ENCODE data around the gene CHCHD3.

The CHCHD3 gene

DNA sequence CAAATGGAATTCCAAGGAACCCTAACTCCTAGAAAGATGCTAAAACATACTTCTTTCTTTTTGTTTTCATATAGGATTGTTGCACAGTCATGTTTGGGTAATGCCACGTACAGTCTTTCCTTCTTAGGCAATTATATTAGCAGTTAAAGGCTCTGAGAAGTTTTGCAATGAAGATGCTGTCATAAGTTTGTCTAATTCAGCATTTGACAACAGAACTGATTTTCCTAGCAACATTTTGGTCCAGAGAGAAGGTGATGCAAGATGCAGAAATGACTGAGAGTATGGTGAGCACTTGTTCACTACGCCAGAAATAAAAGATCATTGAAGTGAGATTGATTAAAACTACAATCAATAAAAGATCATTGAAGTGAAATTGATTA, 321.7 kb downstream of the CHCHD3 start:
- no peak for DNase-seq

DNA sequence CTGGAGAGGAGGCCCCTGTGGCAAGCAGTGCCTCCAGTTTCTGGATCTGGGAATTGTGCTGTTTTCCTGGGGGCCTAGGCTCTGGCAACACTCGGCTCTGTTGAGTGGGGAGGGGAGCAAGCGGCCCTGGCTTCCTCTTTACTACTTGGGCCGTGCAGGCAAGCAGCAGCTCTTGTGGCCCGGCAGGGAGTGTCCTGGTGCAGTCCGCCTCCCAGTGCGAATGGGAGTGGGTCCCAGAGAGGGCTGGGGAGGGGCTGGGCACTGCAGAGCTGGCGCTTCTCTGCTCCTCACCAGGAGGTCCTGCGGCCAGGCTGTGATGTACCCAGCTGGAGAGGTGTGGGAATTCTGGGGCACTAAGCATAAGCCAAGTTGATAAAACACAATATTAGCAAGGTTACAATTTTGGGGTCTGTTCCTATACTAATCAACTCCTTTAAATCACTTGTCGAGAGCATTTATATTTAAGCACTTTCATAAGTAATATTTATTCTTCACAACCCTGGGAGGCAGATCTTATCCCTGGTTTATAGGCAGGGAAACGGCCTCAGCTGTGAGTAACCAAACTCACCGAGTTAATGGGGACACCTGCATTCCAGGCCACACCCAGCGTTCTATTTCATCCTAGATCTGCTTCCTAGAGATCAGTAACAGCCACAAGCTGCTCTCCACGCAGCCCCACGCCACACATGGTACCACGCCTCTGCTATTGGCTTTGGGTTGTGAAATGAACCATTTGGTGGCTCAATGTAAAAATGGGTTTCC, 322.2 kb downstream of the CHCHD3 start:
- no peak for DNase-seq

DNA sequence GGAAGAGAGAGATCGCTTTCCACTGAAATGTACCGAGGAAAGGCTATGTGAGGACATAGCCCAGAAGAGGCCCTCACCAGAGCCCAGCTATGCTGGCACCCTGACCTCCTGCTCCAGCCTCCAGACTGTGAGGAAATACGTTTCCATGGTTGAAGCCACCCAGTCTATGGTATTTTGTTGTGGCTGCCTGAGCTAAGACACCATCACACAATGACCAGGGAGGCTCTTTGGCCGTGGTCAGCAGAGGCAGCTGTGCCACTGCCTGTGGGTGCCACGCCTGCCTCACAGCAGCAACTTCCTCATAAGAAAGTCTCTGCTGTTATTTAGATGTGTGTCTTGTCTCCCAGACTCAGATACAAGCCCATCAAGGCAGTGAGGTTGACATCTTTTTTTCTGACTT, 322.9 kb downstream of the CHCHD3 start:
- DNase-seq = no peak

DNA sequence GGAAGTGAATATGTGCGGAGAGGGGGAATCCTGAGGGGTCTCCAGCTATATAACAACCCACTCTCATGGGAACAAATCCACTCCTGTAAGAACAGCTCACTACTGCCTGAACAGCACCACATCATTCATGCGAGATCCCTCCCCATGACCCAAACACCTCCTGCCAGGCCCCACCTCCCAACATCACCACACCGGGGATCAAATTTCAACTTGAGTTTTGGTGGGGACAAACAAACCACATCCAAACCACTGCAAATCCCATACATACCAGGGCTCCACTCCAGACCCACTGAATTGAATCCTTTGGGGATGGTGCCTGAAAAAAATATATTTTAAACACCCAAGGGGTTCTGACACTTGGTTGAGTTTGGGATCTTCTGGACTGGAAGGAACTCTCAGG, 324.1 kb downstream of the CHCHD3 start:
- no peak for DNase-seq

DNA sequence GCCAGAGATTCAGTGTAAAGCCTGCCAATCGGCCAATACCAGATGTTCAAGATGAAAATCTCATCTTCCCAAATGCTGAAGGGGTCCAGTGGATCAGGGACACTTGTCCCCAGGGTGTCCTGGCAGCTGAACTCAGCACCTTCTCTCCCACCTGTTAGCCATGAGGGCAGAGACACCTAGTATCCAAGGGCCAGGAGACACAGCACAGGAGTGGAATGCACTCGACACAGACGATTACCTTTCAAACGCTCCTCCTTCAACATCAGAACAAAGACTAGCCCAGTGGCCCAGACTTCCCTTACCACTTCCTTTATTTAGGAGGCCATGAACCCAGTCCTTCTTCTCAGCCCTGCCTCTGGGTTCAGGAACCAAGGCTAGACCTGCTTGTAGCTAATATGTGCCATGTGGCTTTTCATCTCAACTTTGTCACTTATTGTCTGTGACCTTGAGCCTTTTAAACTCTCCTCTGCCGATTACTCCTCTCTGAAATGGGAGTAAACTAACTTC, 325.4 kb downstream of the CHCHD3 start:
- DNase-seq = no peak

DNA sequence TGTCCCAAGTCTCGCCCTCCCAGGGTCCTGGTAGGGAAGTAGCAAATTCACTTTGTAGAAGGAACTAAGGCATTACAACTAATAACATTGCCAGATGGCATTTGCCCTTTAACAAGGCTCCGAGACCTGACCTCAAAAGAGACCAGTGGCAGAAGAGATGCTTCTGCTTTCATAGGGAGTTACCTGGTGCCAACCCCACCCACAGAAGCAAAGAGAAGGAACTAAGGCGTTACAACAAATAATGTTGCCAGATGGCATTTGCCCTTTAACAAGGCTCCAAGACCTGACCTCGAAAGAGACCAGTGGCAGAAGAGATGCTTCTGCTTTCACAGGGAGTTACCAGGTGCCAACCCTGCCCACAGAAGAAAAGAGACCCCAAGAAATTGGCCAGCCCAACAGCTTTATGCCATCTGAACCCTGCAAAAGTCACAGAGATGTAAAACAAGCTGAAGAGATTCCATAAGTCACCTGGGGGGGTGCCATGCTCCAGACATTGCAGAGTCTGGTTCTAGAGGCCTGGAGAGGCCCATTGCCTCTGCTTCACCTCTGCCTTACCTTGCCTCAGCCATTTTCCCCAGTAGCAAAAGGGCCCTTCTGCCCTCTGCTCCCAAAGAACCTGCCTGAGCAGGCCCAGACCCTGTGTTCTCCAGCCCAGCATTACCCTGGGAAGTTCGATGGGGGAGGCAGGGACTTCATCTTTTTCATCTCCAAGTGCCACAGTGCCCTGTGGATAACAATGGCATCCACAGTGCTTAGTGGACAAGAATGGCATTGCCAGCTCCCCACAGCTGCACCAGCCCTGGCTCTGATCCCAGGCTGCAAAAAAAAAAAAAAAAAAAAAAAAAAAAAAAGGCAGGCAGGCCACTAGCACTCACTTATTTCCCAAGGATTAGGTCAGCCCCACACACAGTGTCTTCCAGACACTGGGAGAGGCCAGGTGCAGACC, 326.1 kb downstream of the CHCHD3 start:
- no peak for DNase-seq

DNA sequence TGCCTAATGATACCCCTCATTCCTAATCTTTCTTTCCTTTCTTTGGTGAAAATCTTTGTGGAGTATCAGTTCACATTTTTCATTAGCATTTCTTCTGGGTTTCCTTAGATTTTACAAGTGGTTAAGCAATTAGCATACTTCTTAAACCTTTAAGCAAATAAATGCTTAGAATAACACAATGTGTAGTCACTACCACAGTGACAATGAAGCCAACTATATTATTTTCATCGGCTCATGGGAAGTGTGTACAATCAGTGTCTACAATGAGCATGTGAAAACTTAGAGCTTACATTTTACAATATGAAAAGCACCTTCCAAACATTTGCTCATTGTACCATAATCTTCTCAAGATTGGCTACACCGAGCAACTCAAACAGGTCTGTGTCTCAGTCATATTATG, 329.5 kb downstream of the CHCHD3 start:
- no peak for DNase-seq

DNA sequence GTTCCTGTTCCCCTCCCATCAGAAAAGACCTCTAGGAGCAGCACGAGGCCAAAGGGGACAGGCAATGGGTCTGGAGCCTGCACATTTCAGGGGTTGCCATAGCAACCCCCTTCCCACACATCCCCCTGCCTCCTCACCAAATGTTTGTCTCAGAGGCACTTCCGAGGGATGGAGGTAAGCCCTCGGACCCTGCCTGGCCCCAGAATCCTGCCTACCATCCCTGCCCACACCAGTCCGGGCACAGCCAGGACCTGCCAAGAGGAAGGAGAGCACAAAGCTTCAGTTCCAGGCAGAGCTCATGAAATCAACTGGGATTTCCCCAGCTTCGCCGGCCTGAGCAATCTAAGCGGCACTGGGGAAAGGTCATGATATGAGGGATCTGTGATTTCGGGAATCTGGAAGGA, 330.6 kb downstream of the CHCHD3 start:
- DNase-seq = no peak

DNA sequence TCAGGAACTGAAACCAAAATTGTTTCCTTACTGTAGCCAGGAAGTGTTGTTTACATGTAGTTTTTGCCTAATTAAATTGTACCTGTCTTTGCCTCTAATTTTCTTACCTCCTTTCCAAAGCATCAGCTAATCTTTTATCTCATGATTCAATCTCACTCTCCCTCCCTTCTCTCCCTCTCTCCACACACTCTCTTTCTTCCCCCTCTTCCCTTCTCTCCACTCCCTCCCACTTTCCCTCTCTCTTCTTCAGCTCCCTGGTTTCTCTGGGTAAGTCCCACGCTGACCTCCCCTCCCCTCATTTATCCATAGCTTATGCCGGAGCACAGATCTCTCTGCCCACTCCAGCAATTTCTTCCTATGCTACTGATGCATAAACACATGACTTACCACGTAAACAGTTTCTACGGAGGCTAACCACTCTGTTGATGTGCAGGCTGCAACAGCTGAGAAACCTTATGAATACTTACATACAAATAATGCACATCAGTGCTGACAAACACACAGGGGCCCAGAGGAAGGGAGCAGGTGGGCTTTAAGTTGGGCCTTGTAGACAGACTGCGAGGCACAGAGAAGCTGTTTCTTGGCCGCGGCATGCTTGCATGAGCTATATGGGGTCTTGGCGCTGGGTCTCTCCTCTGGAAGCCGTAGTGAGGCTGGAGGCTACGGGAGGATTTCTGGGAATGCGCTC, 331.2 kb downstream of the CHCHD3 start:
- DNase-seq = no peak

DNA sequence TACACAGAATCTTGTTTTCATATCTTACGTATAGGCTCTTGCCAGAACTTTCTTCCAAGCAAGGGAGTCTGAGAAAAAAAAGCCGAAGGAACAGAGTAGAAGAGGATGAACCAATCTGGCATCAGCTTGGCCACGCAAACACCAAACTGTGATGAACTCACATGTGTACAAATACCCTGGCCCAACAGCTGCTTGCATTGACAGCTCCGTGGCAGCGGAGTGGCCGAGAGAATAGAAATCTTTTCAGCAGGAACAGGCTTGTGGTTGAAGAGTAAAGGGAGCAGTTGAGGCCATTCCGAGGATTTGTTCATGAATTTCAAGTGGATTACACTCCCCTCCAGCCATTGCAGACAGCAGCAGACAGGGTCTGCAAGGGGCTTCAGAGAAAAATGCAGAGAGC, 331.8 kb downstream of the CHCHD3 start:
- no peak for DNase-seq

DNA sequence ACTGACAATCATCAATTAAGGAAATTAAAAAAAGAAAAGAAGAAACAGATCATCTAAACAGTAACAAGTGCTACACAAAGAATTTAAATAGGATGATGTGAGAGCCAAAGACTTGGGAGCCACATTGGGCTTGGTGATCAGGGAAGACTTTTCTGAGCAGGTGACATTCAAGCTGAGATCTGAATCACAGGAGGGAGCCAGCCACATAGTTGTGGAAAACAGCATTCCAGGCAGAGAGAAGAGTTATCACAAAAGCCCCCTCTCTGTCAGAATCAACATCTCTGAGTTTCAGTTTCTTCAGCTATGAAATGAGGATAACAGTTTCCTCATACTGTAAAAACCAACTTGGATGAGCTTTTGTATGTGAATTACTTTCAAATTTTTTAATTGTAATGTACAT, 336.4 kb downstream of the CHCHD3 start:
- DNase-seq = no peak

DNA sequence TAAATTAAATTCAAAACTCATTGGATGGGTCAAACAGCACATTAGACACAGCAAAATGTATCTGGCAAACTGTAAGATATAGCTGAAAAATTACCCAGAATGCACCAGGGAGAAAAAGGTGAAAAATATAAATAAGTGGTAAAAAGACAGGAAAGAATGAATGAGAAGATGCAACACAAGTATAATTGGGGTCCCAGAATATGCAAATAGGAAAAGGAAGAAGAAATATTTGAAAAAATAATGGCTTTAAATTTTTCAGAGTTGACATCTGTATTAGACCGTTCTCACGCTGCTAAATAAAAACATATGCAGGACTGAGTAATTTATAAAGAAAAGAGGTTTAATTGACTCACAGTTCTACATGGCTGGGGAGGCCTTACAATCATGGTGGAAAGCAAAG, 337.9 kb downstream of the CHCHD3 start:
- no peak for DNase-seq

DNA sequence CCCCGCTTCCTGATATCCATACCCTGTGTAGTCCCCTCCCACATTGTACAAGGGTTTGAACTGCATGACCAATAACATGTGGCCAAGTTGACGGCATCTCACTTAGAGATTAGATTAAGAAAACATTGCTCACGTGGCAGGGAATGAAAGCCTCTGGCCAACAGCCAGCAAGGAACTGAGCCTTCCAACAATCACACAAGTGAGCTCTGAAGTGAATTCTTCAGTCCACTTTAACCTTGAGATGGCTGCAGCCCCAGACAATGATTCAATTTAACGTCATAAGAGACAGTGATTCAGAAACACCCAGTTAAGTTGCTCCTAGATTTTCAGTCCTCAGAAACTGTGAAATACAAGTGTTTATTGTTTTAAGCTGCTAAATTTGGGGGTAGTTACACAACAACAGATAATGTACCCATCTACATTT, 339.7 kb downstream of the CHCHD3 start:
- DNase-seq = no peak

DNA sequence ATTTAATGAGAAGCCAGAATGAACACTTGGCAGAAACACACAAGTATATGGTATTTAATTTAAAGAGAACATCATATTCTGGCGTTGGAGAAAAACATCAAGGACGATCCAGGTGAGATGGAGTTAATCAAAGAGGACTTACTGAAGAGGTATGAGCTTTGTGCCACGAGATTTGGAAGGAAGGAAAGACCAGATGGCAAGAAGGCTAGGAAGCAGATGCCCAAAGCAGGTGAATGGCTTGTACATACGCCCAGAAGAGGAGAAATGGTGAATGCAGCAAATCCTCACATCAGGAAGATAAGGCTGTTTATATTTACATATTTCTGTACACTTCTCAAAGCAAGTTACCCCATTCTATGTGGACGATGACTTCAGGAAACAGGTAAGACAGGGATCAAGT, 341.7 kb downstream of the CHCHD3 start:
- DNase-seq = no peak

DNA sequence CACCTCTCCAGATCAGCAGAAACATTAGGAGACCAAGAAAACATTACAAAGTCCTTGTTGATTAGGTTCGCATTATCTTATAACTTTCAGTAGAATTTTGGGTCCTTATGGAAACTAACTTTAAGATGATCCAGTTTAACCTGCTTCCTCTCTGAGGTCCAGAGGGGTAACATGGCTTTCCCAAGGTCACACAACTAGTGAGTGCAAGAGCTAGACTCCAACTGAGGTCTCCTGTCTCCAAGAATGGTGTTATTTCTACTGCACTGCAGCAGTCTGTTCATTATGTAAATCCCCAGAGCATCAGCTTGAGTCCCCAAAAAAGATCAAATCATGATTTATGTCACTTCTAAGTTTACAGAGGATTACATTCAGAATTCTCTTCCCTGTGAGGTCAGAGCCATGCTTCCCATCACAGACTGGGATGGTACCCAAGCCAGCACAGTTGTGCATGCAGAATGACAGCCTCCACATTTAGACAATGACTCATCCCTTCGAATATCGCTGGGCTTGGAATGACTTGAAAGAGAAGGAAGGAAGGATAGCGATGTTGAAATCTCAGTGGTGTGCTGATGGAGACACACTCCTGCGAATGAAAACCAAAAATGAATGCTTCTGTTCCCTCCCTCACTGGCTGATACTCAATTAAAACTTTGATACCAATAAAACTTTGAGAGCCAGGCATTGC, 342.5 kb downstream of the CHCHD3 start:
- DNase-seq = no peak

DNA sequence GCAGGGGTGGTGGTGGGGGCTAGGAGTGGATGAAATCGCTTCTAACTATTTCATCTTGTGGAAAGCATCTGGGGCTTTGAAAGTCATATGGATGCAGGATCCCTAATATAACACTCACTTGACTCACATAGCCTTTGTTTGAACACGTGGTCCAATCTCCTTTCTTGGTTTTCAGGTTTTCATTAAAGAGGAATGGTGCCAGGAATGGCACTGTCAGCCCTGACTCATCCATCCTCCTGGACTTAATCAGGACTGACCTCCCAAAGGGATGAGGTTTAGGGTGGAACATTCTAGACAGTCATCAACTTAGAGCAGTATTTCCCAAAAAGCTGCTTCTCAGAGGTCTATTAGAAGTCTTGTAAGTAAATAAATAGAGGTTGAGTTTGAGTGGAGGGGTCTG, 343.6 kb downstream of the CHCHD3 start:
- DNase-seq = no peak

DNA sequence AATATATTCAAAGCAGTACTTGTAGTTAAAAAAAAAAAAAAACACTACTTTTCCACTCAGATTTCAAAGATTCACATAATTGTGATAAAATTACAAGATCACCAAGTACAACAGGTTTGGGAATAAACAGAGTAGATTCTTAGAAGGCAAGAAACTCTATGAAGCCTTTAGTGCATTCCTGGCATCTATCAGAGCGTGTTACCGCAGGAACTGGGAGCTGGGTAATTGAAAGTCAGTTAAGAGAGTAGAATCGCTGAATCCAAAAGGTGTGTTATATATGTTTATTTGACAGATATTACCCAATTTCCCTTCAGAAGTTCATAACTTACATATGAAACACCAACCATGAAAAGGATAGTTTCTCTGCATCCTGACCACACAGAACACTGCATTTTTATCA, 346.4 kb downstream of the CHCHD3 start:
- DNase-seq = no peak
